HK-2 (cell line): ENCODE data around the gene KIF2C.
"Not testable (repeated sequence)": the region's sequence is repeated elsewhere in the genome, so short reads cannot be mapped to it uniquely, and the experiment has no call there.

Experiments
- DNase-seq: peaks from one replicate; pipeline ENCODE4 v3.0.0-alpha.2; 2018; ENCODE audit not compliant: unreplicated experiment

The KIF2C gene

DNA sequence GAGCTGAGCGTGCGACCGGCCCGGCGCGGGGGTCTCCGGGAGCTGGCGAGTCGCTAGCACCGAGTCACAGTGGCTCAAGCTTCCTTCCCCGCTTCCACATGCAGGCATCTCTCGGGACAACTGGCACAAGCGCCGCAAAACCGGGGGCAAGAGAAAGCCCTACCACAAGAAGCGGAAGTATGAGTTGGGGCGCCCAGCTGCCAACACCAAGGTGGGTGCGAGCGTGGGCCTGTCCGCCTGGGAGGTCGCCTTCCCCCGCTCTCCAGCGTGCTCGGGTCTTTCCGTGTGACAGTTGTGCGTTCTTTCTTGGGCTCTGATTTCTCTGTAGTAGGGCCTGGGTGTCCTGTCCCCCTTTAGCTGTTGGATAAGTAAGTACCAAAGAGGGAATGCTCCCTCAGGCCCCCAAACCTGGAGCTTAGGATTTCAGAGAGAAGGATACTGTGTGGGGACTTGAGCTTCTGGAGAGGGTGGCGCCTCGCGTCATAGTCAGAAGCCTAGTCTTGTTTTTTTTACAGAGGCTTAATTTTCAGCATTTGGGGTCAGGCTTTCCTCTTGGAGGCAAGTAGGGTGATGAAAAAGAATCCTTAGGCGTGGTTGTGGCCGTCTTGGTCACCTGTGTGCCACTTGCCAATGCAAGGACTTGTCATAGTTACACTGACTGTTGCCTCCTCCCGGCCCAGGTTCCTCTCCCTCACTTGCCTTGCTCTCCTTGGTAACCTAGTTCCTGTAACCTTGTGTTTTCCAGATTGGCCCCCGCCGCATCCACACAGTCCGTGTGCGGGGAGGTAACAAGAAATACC is 36.5 kb downstream of the KIF2C start:
- no peak for DNase-seq

DNA sequence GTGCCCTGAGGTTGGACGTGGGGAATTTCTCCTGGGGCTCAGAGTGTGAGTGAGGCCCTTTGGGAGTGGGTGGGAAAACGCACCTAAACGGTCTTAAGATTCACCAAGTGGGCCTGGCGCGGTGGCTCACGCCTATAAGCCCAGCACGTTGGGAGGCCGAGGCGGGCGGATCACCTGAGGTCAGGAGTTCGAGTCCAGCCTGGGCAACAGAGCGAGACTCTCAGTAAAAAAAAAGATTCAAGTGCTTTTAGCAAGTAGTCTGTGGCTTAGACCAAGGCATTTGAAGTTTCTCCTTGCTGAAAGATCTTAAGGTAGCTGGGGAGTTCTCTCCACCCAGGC is 37.1 kb downstream of the KIF2C start:
- DNase-seq: no peak

DNA sequence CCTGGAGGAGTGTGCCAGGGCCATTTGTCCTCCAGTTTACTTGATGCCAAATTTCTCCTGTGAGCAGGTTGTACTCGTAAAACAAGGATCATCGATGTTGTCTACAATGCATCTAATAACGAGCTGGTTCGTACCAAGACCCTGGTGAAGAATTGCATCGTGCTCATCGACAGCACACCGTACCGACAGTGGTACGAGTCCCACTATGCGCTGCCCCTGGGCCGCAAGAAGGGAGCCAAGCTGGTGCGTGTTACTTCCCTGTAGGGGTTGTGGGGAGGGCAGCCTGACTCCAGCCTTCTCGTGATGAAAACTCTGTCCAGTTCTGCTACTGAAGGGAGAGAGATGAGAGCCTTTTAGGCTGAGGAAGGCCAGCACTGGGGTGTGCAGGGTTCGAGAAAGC is 37.9 kb downstream of the KIF2C start:
- DNase-seq: no peak

DNA sequence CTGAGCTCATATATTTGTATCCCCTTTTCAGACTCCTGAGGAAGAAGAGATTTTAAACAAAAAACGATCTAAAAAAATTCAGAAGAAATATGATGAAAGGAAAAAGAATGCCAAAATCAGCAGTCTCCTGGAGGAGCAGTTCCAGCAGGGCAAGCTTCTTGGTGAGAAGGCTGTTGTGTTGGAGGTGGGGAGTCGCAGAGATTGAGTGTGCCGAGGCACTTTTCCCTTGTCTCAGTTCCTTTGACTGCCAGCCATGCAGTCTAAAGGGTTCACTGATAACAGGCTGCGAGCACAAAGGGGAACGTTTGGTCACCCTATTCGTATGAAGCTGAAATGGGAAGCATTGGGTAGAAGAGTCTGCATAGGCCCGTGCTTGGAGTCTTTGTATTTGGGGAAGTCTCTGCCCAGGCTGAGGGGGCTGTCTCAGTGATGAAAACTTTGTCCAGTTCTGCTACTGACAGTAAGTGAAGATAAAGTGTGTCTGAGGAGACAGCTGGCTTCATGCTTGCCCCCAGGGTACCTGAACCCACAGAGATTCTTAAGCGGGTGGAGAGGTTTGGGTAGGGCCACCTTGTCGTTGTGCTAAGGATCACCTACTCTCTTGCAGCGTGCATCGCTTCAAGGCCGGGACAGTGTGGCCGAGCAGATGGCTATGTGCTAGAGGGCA is 38.5 kb downstream of the KIF2C start:
- DNase-seq: no peak

DNA sequence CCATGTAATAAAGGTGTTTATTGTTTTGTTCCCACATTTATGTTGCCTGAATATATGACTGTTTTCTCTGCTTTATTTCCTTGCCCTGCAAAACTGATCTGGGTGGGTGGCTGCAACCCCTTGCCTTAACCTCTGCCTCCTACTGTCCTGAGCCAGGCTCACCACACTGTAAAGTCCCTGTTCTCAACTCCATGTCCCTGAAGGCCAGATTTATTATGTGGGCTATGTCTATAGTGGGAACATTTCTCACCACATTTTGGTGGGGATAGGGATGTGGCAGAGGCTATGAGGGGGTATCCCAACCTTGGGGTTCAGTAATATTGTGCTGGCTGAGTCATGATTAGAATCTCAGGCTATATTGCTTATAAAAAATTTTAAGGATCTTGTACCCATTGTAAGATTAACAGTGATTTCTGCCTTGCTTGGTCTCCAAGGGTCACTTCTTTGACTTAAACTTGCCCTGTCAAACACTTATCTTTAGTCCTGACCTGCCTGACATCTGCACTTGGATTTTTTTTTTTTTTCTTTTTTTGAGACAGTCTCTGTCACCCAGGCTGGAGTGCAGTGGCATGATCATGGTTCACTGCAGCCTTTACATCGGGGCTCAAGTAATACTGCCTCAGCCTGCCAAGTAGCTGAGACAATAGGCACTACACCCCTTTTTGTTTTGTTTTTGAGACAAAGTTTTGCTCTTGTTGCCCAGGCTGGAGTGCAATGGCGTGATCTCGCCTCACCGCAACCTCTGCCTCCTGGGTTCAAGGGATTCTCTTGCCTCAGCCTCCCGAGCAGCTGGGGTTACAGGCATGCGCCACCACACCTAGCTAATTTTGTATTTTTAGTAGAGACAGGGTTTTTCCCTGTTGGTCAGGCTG is 39.3 kb downstream of the KIF2C start:
- DNase-seq: no peak

DNA sequence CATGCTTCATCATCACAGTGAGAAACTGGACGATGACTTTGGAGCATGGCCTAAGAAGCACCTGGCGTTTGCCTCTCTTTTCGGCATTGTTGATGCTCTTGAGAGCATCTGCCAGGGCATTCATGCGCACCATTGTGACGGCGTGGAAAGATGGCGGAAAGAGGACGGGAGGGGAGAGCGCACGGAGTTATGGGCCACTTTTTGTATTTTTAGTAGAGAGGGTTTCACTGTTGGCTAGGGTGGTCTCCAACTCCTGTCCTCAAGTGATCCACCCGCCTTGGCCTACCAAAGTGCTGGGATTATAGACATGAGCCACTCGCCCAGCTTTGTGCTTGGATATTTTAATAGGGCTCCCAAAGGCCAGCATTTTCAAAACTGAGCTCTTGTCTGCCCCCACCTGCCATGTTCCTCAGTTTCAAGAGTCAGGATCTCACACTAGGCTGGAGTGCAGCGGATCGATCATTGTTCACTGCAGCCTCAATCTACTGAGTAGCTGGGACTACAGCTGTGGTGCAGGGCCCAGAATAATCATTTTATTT is 41.0 kb downstream of the KIF2C start:
- no peak for DNase-seq

DNA sequence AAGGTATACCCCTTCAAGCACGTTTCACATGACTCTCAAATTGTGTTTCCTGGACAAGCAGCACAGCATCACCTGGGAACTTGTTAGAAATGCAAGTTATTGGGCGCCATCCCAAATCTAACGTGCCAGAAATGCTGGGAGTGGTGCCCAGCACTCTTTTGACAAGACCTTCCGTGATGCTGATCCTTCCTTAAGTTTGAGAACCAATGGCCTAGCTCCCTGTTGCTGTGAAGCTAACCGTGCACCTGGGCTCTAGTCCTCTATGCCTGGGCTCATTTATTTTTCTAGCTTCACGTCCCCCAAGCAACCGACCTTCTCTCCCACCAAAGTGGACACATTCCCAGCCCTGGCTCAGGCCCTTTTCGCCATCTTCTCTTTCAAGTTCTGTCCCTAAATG is 44.1 kb downstream of the KIF2C start:
- no peak for DNase-seq

DNA sequence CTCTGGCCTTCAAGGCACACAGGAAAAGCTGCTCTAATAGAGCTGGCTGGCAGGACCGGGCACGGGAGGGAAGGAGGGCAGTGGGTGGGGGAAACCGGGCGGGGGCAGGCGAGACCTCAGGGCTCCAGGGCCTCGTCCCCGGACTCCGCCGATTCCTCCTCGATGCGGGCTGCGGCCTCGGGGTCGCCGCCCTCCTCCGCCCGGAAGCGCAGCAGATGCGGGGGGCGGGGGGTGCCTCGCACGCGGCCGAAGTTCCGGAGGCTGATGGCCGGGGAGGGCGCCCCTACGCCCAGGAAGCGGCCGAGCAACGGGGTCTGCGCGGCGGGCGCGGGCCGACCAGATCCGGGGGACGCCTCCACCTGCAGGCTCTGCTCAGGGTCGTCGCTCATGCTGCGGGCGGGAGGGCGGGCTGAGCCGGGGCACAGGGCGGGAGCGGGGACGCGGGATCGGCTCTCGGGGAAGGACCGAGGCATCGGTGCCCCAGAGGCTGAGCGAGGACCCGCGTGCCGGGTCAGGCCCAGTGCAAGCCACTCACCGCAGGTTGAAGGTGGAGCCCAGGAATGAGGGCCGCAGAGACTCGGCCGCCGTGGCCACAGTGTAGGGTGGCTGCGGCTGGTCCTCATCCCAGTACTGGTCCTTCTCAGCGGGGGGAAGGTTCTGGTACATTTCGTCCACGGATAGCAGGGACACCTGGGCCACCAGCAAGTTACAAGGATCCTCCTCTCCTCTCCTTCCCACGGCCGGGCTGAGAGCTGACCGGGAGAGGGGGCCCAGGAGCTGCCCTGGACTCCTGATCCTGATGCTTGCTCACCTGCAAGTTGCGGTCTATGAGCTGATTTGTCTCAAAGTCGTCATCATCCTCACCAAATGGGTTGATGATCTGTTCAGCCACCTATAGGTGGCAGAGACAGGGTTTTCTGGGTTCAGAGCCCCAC is 44.7 kb downstream of the KIF2C start:
- no peak for DNase-seq

DNA sequence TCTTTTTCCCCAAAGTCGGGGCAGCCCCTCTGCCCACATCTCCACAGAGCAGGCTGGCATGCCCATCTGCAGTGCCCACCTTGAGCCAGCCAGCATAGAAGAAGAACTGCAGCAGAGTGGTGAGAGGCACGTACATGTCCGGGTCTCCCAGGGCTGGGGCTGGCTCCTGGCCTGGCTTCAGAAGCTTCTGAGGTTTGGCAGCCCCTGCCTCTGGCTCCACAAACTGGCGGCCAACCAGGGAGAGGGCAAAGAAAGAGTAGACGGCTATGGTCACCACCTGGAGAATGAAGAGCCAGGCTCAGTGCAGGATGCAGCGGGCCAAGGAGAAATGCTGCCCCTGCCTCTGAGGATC is 45.4 kb downstream of the KIF2C start:
- DNase-seq: no peak

DNA sequence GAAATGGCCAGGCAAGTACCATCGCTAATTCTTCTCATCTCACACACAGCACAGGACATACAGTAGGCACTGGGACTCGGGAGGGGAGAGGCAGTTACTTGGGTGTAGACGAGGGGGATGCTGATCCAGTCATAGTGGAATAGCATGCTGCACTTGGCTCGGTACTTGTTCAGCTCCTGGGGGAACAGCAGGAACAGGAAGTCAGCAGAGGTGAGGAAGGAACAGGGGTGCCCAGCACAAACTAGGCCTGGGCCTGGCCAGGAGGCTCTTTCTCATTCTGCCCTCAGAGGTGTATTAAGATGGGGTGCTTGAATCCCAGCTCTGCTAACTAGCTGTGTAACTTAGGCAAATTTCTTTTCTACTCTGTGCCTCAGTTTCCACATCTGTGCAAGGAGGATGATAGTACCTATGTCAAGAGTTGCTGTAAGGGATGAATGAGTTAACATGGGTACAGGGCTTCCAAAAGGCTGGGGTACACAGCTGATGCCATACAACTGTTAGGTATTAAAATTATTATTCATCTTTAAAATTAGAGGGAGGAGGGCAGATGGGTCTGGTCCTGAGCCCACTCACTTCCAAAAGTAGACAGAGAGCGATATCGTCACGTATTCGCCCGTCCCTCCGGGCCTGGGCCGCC is 46.0 kb downstream of the KIF2C start:
- DNase-seq: no peak

DNA sequence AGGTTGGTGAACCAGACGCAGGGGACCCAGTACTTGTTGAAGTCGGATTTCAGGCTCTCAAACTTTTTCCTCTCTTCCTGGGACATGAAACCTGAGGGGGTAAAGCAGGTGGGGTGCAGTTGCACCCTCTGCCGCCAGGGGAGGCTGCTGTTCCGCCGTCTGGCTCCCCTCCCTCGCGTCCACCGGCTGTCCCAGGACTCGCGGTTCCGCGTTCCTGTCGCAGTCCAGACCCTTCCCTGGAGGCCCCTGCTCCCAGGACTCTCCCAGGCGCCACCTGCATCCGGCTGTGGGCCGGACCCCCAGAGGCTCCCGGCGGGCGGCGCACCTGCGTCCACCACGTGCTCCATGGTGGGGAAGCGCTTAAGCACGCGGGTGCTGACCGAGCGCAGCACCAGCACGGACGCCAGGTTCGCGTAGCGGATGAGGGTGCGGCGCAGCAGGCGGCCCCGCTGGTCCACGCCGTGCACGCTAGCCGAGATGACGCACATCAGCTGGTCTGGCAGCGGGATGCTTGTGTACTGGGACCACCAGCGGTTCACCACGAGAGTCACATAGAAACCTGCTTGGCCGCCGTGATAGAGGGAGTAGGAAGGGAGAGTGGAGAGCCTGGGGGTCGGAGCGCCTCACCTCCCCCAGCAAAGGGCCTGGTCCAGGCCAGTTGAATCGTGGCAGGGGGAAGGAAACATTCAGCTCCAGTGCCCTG is 46.7 kb downstream of the KIF2C start:
- no peak for DNase-seq

DNA sequence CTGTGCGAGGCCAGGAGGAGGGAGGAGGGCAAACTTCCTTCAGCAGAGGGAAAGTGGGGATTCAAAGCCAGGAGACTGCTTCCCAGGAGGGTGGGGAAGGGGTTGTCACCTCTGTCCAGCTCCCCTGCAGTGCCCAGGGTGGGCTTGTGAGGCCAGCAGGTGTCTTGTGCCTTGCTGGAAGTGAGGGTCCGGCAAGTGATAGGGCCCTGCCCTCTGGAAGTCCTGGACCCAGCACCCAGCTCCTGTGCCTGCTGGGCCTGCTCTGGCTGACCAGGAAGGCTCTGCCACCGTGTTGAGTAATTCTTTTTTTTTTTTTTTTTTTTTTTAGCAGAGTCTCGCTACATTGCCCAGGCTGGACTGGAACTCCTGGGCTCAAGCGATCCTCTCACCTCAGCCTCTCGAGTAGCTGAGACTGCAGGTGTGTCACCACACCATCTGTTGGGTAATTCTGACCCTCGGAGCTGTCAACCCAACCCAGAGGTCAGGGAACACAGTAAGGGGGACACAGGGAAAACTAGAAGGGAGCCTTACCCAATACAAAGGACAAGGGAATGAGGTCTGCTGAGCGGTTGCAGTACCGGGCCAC is 47.3 kb downstream of the KIF2C start:
- DNase-seq: no peak

DNA sequence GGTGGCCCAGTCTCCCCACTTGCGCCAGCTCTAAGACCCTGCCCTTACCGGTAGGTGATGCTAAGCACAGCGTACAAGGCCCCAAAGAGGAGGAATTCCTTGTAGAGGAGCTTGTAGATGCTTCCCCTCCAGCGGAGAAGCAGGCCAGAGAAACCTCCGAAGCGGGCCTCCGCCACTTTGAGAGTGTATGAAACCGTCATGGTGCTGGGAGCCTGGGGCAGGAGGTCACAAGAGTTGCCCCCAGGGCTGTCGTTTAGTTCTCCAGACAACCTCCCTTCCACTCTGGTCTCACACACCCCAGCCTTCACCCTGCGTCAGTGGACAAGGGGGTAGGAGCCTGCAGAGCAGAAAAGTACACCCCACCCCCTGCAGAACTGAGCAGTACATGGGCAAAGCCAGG is 47.9 kb downstream of the KIF2C start:
- DNase-seq: no peak

DNA sequence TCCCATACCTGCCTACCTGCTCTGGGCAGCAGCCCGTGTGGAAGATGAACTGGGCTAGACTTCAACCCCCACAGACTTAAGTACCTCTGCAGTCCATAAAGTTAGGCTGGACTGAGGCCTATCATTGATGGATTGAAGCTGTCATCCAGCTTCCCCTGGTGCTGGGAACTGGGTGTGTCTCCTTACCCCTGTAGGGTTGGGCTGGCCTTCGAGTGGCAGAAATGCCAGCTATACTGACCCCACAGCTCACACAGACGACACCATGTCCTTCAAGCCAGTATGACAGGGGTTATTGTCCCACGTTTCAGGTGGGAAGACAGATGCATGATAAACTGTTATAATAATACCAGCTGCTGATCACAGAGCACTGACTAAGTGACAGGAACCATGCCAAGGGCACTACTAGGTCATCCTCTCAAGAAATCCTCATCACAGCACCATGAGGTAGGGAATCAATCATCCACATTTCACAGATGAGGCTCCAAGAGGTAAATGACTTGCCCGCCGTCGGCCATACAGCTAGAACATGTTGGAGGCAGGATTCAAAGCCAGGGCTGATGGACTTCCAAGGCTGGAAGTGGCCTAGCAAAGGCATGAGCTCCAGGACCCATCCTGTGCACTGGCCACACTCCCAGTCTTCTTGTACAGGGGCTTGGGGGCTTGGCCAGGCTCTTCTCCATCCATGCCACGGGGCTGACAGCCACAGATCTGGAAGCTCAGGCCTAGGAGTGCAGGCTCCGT is 48.7 kb downstream of the KIF2C start, which contains the start of gene BEST4:
TSS of gene BEST4 (minus strand) at position 51 of the 741 bp plus-strand sequence. CDS start 465 bp downstream, outside the sequence.
- DNase-seq: no peak

DNA sequence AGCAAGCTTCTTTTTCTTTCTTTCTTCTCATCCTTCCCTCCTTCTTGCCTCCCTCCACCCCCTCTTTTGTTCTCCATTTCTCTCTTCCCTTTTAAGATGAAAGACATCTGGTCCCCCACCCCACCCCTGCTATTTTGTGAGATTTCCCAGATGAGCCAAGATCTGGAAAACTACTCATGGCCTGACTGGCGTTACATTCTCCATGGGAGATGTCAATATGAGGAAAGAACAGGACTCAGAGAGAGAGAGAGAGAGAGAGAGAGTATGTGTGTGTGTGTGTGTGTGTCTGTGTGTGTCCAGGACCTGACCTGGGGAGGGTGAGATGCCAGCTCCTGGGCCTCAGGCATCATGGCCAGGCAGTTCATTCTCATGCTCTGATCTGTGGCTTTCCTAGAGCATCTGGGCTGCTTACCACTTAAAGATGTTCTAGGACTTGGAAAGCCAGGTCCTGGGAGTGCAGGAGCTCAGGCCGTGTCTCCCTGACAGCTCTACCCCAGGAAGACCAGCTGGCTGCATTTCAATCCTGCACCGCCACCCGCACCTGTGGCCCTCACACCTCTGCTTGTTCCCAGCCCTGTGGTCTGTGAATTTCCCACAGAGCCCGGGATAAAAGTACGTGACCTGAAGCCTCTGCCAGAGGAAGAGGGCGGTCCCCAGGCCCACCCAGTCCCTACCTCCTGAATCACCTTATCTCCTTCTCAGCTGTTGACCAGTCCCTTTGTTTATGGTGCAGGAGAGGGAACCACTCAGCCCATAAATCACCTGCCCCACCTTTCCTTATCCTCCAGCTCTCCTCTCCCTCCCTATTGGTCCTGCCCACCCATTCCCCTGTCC is 51.5 kb downstream of the KIF2C start:
- no peak for DNase-seq

DNA sequence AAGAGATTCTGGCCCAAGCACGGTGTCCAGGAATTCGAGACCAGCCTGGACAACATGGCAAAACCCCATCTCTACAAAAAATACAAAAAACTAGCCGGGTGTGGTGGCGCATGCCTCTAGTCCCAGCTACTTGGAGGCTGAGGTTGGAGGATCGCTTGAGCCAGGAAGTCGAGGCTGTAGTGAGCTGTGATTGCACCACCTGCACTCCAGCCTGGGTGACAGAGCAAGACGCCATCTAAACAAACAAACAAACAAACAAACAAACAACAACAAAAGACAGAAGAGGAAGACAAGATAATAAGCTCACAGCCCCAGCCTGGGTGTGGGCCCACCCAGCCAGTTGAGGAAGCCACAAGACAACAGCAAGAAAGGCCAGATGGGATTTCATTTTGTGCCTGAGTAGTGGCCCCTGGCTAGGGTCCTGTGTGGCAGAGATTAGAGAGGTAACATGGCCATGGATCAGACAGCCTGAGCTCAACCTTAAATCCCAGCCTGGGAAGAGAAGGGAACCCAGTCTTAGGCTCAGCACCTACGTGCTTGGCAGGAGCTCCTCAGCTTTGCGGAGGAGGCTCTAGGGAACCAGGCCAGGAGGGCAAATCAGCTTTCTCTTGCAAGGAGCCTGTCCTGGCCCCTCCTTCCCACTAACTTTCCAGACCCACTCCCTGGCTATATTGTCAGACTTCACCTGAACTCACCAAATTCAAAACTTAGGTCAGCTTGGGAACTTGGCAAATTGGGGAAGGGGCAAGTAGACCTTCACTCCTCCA is 53.3 kb downstream of the KIF2C start:
- no peak for DNase-seq

DNA sequence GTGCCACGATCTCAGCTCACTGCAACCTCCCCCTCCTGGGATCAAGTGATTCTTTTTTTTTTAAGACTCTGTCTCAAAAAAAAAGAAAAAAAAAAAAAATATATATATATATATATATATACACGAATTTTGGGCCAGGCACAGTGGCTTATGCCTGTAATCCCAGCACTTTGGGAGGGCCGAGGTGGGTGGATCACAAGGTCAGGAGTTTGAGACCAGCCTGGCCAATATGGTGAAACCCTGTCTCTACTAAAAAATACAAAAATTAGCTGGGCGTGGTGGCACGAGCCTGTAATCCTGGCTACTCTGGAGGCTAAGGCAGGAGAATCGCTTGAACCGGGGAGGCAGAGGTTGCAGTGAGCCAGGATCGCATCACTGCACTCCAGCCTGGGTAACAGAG is 58.2 kb downstream of the KIF2C start:
- not testable (repeated sequence) for DNase-seq
